Measurements from ENCODE around the gene CPTP.
"Not testable (repeated sequence)": the region's sequence is repeated elsewhere in the genome, so short reads cannot be mapped to it uniquely, and the experiment has no call there.

CPTP gene

GRCh38 chr1:1306661-1307260 lies 17.8 kb upstream of the CPTP start:
- DNase-seq (ENCODE audit: low spot score) = no peak

GRCh38 chr1:1307261-1307922 lies 17.2 kb upstream of the CPTP start:
- DNase-seq (ENCODE audit: low spot score) = peak; percentile 46

- peak; percentile 99 for DNase-seq (ENCODE audit: low spot score)
Observed at GRCh38 chr1:1307923-1308755, 16.5 kb upstream of the CPTP start, which contains the start of the genes ACAP3 and PUSL1. Gene ACAP3, minus strand, starts transcription at chr1:1307930. Its CDS starts 115 bp downstream, at chr1:1307815. Gene PUSL1, plus strand, starts transcription at chr1:1308597. Its CDS starts 47 bp downstream, at chr1:1308644.

GRCh38 chr1:1308756-1309250 lies 15.8 kb upstream of the CPTP start:
- no peak for DNase-seq (ENCODE audit: low spot score)

- no peak for DNase-seq (ENCODE audit: low spot score)
Observed at GRCh38 chr1:1309251-1310108, 15.1 kb upstream of the CPTP start.

GRCh38 chr1:1310109-1310385 lies 14.6 kb upstream of the CPTP start:
- no peak for DNase-seq (ENCODE audit: low spot score)

GRCh38 chr1:1310476-1311053 lies 14.0 kb upstream of the CPTP start:
- no peak for DNase-seq (ENCODE audit: low spot score)

- DNase-seq (ENCODE audit: low spot score) = no peak
Observed at GRCh38 chr1:1311107-1312104, 13.2 kb upstream of the CPTP start.

GRCh38 chr1:1312450-1313314 lies 11.9 kb upstream of the CPTP start:
- no peak for DNase-seq (ENCODE audit: low spot score)

- no peak for DNase-seq (ENCODE audit: low spot score)
Observed at GRCh38 chr1:1313500-1314236, 10.9 kb upstream of the CPTP start.

- DNase-seq (ENCODE audit: low spot score) = no peak
Observed at GRCh38 chr1:1314237-1314586, 10.4 kb upstream of the CPTP start.

- no peak for DNase-seq (ENCODE audit: low spot score)
Observed at GRCh38 chr1:1314678-1315335, 9.8 kb upstream of the CPTP start.

GRCh38 chr1:1315435-1315954 lies 9.1 kb upstream of the CPTP start:
- DNase-seq (ENCODE audit: low spot score) = no peak

- DNase-seq (ENCODE audit: low spot score) = not testable (repeated sequence)
Observed at GRCh38 chr1:1316199-1316598, 8.4 kb upstream of the CPTP start.

- DNase-seq (ENCODE audit: low spot score) = no peak
Observed at GRCh38 chr1:1317420-1317819, 7.2 kb upstream of the CPTP start.

- peak; percentile 61 for DNase-seq (ENCODE audit: low spot score)
Observed at GRCh38 chr1:1318131-1318652, 6.4 kb upstream of the CPTP start.

GRCh38 chr1:1318777-1319645 lies 5.6 kb upstream of the CPTP start:
- no peak for DNase-seq (ENCODE audit: low spot score)

All from hepatic stellate cell (primary cell).